HS-27A (cell line): Measurements from ENCODE around the gene CEND1.

Source experiments
- DNase-seq: peaks from one replicate; pipeline ENCODE4 v3.0.0-alpha.2; 2012; ENCODE audit warnings: low read depth, missing footprints

The CEND1 gene

GRCh38 chr11:777288-778255 is 12.3 kb downstream of the CEND1 start, which contains the start of gene GATD1:
TSS of gene GATD1 (minus strand) at chr11:777487. CDS start at chr11:777462, 25 bp downstream.
- DNase-seq, result peak; percentile 64

- DNase-seq, result no peak
Measured at GRCh38 chr11:776561-777287, 13.2 kb downstream of the CEND1 start.

- no peak for DNase-seq
Measured at GRCh38 chr11:776263-776560, 13.7 kb downstream of the CEND1 start.

- DNase-seq, result no peak
Measured at GRCh38 chr11:774873-775592, 14.9 kb downstream of the CEND1 start.

GRCh38 chr11:773830-774229 is 16.1 kb downstream of the CEND1 start:
- DNase-seq, result no peak

GRCh38 chr11:773425-773824 is 16.5 kb downstream of the CEND1 start:
- no peak for DNase-seq

- no peak for DNase-seq
Measured at GRCh38 chr11:772429-773390, 17.2 kb downstream of the CEND1 start.

- DNase-seq, result no peak
Measured at GRCh38 chr11:771617-772204, 18.2 kb downstream of the CEND1 start.

- DNase-seq, result no peak
Measured at GRCh38 chr11:770642-771616, 19.0 kb downstream of the CEND1 start.

- DNase-seq, result no peak
Measured at GRCh38 chr11:769887-770641, 19.8 kb downstream of the CEND1 start.

- no peak for DNase-seq
Measured at GRCh38 chr11:767238-767637, 22.7 kb downstream of the CEND1 start.

GRCh38 chr11:766936-767210 is 23.0 kb downstream of the CEND1 start:
- DNase-seq, result no peak

GRCh38 chr11:766106-766935 is 23.6 kb downstream of the CEND1 start:
- no peak for DNase-seq

- no peak for DNase-seq
Measured at GRCh38 chr11:765802-766091, 24.1 kb downstream of the CEND1 start.

- DNase-seq, result no peak
Measured at GRCh38 chr11:765025-765801, 24.7 kb downstream of the CEND1 start.

- no peak for DNase-seq
Measured at GRCh38 chr11:764322-765024, 25.4 kb downstream of the CEND1 start.
